Thymus (tissue), 11 donors: ENCODE data around the gene SOWAHC. TPM values are rescaled to one million over a fixed set of nuclear protein-coding genes. Genes with fewer than 3 reads are reported as not detected.
"Not testable (repeated sequence)": the region's sequence is repeated elsewhere in the genome, so short reads cannot be mapped to it uniquely, and the experiment has no call there.

Experiments
- DNase-seq, 9 donors: peaks; one replicate each; pipeline ENCODE4 v3.0.0-alpha.2; 2013; ENCODE audit warnings: low spot score in 9 of 9, low read depth in 6 of 9, missing footprints in 1 of 9
- H3K27ac ChIP-seq, 2 donors: one replicate each; pipeline ENCODE4 v1.5.1; 2013; ENCODE audit warnings: control low read depth in 1 of 2, low read depth in 1 of 2, low read length in 1 of 2, mild to moderate bottlenecking in 1 of 2, moderate library complexity in 1 of 2
- H3K27me3 ChIP-seq, 2 donors: one replicate each; pipeline ENCODE4 v1.5.1; 2013; ENCODE audit warnings: low read length in 1 of 2; ENCODE audit not compliant: control insufficient read depth in 2 of 2, insufficient read depth in 1 of 2
- H3K36me3 ChIP-seq, 2 donors: one replicate each; pipeline ENCODE4 v1.5.1; 2013; ENCODE audit warnings: low read length in 1 of 2, mild to moderate bottlenecking in 1 of 2, moderate library complexity in 1 of 2; ENCODE audit not compliant: control insufficient read depth in 2 of 2, insufficient read depth in 2 of 2
- H3K4me1 ChIP-seq, 2 donors: one replicate each; pipeline ENCODE4 v1.5.1; 2013; ENCODE audit warnings: low read length in 2 of 2; ENCODE audit not compliant: control insufficient read depth in 2 of 2, insufficient read depth in 2 of 2
- H3K4me3 ChIP-seq, 2 donors: one replicate each; pipeline ENCODE4 v1.5.1; 2013; ENCODE audit warnings: low read length in 2 of 2, control low read depth in 1 of 2, mild to moderate bottlenecking in 1 of 2
- H3K9me3 ChIP-seq, 2 donors: one replicate each; pipeline ENCODE4 v1.5.1; 2013; ENCODE audit warnings: low read length in 1 of 2, mild to moderate bottlenecking in 1 of 2; ENCODE audit not compliant: control insufficient read depth in 2 of 2, insufficient read depth in 1 of 2
- whole genome bisulfite sequencing: extraction: QIAGEN DNeasy Blood & Tissue Kit; methylation state at CpG from one replicate; pipeline ENCODE4 v1.1.7; 2013; 5-methylcytosine and 5-hydroxymethylcytosine counted together
- polyA plus RNA-seq: library from polyadenylated mRNA; stranded (reverse); fragments of 200-250 nt; gene quantifications from one replicate; pipeline ENCODE4 v1.2.3, GENCODE V29; 2013
- total RNA-seq: library from RNA; stranded (reverse); fragments of 120-200 nt; gene quantifications from one replicate; pipeline ENCODE4 v1.2.4, GENCODE V29; 2013
- donor health status: healthy.

Gene SOWAHC
- total and polyA plus RNA-seq, 2 donors = 7.3 to 7.4 TPM

DNA sequence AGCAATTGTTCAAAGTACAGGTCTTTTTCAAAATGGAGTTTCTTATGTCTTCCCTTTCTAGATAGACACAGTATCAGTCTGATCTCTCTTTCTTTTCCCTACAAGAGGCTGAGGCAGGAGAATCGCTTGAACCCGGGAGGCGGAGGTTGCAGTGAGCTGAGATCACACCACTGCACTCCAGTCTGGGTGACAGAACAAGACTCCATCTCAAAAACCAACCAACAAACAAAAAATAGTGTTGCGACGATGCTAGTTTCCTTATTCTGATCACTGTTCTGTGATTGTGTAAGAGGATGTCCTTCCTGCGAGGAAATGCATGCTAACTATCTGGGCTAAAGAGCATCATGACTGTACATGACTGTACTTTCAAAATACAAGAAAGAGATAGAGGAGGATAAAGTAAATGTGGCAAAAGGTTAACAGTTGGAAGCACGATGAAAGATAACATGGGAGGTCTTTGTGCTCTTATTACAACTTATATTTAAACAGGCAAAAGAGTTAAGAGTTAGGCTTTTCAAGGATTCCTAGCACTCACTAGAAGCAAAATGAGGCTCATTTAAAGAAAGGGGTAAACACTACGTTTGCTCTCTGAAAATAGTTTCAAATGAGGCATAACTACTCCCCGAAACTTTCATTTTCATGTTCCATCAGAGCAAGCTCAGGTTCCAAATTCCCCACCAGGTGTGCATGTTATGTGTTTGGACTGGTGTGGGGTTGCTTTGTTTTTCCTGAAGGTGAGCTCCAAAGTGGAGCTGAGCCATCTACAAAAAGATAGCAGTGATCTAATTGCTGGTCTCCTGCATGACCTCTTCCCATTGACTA lies 23.8 kb downstream of the SOWAHC start:
- H3K4me1 ChIP-seq = no peaks in the 10 kb centered on the region
- H3K9me3 ChIP-seq = no peaks in the 10 kb centered on the region
- H3K27ac ChIP-seq = peak overlapping the region; percentile 18 to 78
- H3K36me3 ChIP-seq = no peaks in the 10 kb centered on the region
- H3K27me3 ChIP-seq = no peaks in the 10 kb centered on the region
- WGBS = 88% methylated on average over 9 of the region's 9 CpGs
- no peak overlapping the region for H3K4me3 ChIP-seq
- peak in 1 of 9 donors; percentile 22 for DNase-seq

GRCh38 chr2:109638795-109639194 lies 24.6 kb downstream of the SOWAHC start:
- Histone ChIP-seq H3K27ac (peak overlapping the region in 1 of 2 donors; percentile 78), H3K27me3 (no peaks in the 10 kb centered on the region), H3K4me3 (no peak overlapping the region), H3K4me1 (no peaks in the 10 kb centered on the region), H3K9me3 (no peaks in the 10 kb centered on the region), H3K36me3 (no peaks in the 10 kb centered on the region)
- no peak for DNase-seq
- WGBS = 87% methylated on average over 3 of the region's 3 CpGs

DNA sequence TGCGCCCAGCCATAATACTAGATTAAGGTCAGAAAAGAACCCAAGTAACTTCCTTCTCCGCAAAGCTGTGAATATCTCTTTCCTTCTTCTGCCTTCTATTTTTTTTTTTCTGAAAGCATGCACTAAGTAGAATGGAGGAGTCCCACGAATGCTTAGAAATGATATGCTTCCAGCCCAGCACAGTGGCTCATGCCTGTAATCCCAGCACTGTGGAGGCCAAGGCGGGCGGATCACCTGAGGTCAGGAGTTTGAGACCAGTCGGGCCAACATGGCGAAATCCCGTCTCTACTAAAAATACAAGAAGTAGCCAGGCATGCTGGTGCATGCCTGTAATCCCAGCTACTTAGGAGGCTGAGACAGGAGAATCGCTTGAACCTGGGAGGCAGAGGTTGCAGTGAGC lies 25.8 kb downstream of the SOWAHC start:
- DNase-seq, H3K4me1 ChIP-seq, H3K4me3 ChIP-seq, H3K36me3 ChIP-seq, H3K27me3 ChIP-seq, H3K9me3 ChIP-seq, H3K27ac ChIP-seq: not testable (repeated sequence)
- WGBS = 93% methylated on average over 9 of the region's 9 CpGs

DNA sequence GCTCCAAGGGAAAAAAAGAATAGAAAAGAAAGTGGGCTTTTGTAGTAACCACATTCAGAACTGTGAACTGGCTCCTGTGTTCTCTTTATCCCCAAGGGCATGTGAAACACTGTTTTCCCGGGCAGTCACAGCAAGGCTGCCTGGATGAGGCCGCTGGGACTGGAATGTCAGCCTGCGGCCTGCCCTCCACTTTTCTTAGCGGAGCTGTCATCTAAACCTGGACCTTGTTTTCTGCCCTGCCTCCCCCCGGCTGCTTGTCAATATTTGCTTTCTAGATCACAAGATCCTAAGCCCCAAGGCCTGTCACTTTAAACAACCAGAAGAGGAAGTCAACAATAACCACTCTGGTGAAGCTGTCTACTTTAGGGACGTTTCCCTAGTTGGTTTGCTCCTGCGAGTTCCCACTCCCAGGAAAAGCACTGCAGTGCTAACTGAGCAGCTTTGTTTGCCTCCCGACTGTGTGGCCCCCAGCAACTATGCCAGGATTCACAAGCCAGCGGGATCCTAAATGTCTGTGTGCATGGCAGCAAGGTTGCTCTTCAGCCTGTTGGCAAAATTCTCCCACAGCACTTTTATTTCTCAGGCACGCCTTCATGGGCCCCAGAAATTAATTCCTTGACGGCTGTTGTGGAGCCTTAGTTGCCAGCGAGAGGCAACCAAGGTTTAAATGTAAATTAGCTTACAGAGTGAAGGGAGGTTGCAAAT lies 30.6 kb downstream of the SOWAHC start:
- Histone ChIP-seq H3K36me3 (no peaks in the 10 kb centered on the region), H3K27ac (peak overlapping the region in 1 of 2 donors; percentile 12), H3K4me3 (no peak overlapping the region), H3K27me3 (no peaks in the 10 kb centered on the region), H3K4me1 (peaks cover 0 to 7% of the 10 kb centered on the region in 2 donors), H3K9me3 (no peaks in the 10 kb centered on the region)
- no peak for DNase-seq
- WGBS = 60% methylated on average over 12 of the region's 12 CpGs

GRCh38 chr2:109645412-109646184 lies 31.4 kb downstream of the SOWAHC start:
- Histone ChIP-seq H3K9me3 (no peaks in the 10 kb centered on the region), H3K4me3 (no peak overlapping the region), H3K27ac (no peak overlapping the region), H3K36me3 (no peaks in the 10 kb centered on the region), H3K4me1 (peaks cover 0 to 7% of the 10 kb centered on the region in 2 donors), H3K27me3 (no peaks in the 10 kb centered on the region)
- 98% methylated on average over 14 of the region's 14 CpGs for WGBS
- no peak for DNase-seq

DNA sequence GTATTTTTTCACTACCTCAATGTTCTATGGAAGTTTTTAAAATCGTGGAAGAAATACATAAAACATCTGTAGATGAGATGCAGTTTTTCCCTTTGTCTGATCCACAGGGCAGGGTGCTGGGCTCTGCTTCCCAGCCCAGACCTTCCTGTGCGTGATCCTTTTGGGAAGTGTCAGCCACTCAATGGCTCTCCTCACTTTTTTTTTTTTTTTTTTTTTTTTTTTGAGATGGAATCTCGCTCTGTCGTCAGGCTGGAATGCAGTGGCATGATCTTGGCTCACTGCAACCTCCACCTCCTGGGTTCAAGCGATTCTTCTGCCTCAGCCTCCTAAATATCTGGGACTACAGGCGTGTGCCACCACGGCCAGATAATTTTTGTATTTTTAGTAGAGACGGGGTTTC lies 32.8 kb downstream of the SOWAHC start:
- 98% methylated on average over 8 of the region's 8 CpGs for WGBS
- Histone ChIP-seq H3K36me3 (no peaks in the 10 kb centered on the region), H3K4me1 (peaks cover 0 to 7% of the 10 kb centered on the region in 2 donors), H3K9me3 (no peaks in the 10 kb centered on the region), H3K27ac (no peak overlapping the region), H3K4me3 (no peak overlapping the region), H3K27me3 (no peaks in the 10 kb centered on the region)
- no peak for DNase-seq

DNA sequence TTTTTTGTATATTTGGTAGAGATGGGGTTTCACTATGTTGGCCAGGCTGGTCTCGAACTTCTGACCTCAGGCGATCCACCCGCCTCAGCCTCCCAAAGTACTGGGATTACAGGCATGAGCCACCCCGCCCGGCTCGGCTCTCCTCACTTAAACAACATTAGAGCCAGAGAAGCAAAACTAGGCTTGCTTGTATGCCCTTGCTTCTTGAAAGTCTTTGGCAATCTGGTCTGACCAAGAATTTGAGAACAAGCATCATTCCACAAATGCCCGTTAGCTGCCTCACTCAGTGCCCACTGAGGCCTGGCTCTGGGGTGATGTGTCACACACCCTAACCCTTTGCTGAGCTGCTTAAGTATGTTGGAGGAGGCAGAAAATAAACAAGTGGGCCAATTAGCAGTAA lies 33.5 kb downstream of the SOWAHC start:
- peaks cover 0 to 7% of the 10 kb centered on the region in 2 donors for H3K4me1 ChIP-seq
- no peak overlapping the region for H3K27ac ChIP-seq
- H3K9me3 ChIP-seq = no peaks in the 10 kb centered on the region
- no peaks in the 10 kb centered on the region for H3K27me3 ChIP-seq
- 95% methylated on average over 7 of the region's 7 CpGs for WGBS
- no peak for DNase-seq
- H3K4me3 ChIP-seq = no peak overlapping the region
- H3K36me3 ChIP-seq = no peaks in the 10 kb centered on the region

DNA sequence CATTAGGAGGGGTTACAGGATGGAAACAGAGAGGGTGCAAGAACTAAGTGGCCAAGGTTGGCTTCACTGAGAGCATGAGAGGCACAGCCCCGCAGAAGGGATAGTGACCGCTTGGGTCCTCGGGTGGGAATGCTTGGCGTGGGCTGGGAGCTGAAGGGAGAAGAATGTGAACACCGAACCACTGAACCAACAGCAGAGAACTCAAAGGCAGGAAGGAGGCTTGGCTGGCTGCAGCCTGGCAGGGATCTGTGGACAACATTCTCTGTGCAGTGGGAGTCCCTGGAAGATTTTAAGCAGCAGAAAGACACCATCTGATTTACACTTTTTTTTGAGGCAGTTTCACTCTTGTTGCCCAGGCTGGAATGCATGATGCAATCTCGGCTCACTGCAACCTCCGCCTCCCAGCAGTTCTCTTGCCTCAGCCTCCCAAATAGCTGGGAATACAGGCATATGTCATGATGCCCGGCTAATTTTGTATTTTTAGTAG lies 33.9 kb downstream of the SOWAHC start:
- no peak overlapping the region for H3K27ac ChIP-seq
- 95% methylated on average over 8 of the region's 8 CpGs for WGBS
- H3K9me3 ChIP-seq = no peaks in the 10 kb centered on the region
- H3K4me3 ChIP-seq = no peak overlapping the region
- no peak for DNase-seq
- no peaks in the 10 kb centered on the region for H3K36me3 ChIP-seq
- H3K4me1 ChIP-seq = peaks cover 0 to 7% of the 10 kb centered on the region in 2 donors
- no peaks in the 10 kb centered on the region for H3K27me3 ChIP-seq
